ENCODE results near the gene COPE. TPM values are rescaled to one million over a fixed set of nuclear protein-coding genes. Genes with fewer than 3 reads are reported as not detected.

COPE gene
- total and polyA plus RNA-seq, 10 donors, result 135 to 261 (median 180) TPM

DNA sequence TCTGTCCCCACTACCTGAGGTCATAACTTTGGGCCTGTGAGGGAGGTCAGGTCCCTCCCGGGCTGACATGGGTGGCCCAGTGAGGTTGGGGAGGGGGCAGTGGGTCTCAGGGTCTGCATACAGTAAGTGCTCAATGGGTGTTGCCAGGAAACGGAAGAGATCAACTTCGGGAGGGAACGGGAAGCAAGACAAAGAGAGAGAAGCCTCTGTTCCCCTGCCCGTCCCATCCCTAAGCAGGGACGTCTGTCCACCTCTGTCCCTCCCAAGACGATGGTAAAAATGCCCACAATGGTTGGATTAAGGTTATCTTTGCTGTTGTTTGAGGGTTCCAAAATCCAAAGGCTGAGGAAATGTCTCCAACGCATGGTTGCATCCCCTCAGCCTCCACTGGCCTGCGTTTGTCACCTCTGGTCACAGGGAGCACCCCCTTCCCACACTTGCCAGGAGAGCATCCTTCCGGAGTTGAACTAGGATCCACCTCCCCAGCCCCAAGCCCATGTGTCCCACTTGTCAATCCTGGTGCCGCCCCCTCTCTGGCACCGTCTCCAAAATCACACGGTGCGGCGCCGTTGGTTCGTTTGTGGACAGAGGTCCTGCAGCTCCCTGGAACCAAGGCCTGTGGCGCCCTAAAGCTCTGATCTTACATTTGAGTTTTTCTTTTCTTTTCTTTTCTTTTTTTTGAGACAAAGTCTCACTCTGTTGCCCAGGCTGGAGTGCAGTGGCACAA lies 22.6 kb upstream of the COPE start:
- peak overlapping the region in 6 of 8 donors; percentile 32 to 89 (median 64) for H3K27ac ChIP-seq
- peaks cover 0 to 25% (median 5%) of the 10 kb centered on the region in 7 donors for H3K27me3 ChIP-seq (replicated peaks in 1 of 7)
- H3K4me3 ChIP-seq, result peak overlapping the region in 3 of 8 donors; percentile 55 to 82 (median 59)
- peaks cover 0 to 21% (median 0%) of the 10 kb centered on the region in 6 donors for H3K36me3 ChIP-seq
- no peak for DNase-seq
- TF ChIP-seq POLR2AphosphoS5 (IDR thresholded peaks at IDR 0.05) (no peak), CTCF (IDR thresholded peaks at IDR 0.05 in 8 of 11, conservative IDR thresholded peaks at IDR 0.05 in 3 of 11) (peak in 1 of 11 experiments; percentile 9), POLR2A (IDR thresholded peaks at IDR 0.05) (no peak)
- WGBS, 5 donors, result 54 to 63% (median 58%) methylated on average over 18 of the region's 18 CpGs
- intact Hi-C loops (cut with DNase I; ENCODE audit: low total_unique reads), result no loop called here
- no peaks in the 10 kb centered on the region for H3K9me3 ChIP-seq
- peaks cover 0 to 69% (median 33%) of the 10 kb centered on the region in 6 donors for H3K4me1 ChIP-seq

- intact Hi-C loops (cut with DNase I; ENCODE audit: low total_unique reads), result no loop called here
- TF ChIP-seq POLR2A (IDR thresholded peaks at IDR 0.05) (no peak), CTCF (IDR thresholded peaks at IDR 0.05 in 8 of 11, conservative IDR thresholded peaks at IDR 0.05 in 3 of 11) (peak in 4 of 11 experiments; percentile 37 to 64 (median 54)), POLR2AphosphoS5 (IDR thresholded peaks at IDR 0.05) (peak in 1 of 3 donors; percentile 40)
- WGBS, 5 donors, result 1 to 7% (median 1%) methylated on average over 13 to 79 of the region's 81 CpGs
Measured at GRCh38 chr19:18940769-18941627, 21.8 kb upstream of the COPE start, which contains the start of gene HOMER3. Gene HOMER3 (minus strand): TSS chr19:18941217. CDS start chr19:18938982, 2,235 bp downstream.

GRCh38 chr19:18939922-18940768 lies 21.0 kb upstream of the COPE start:
- Histone ChIP-seq H3K27me3 (replicated peaks in 1 of 7) (peaks cover 0 to 25% (median 5%) of the 10 kb centered on the region in 7 donors), H3K36me3 (peaks cover 0 to 37% (median 0%) of the 10 kb centered on the region in 6 donors), H3K27ac (peak overlapping the region in 7 of 8 donors; percentile 65 to 89 (median 82)), H3K4me1 (peaks cover 0 to 62% (median 30%) of the 10 kb centered on the region in 6 donors), H3K4me3 (peak overlapping the region; percentile 43 to 82 (median 54)), H3K9me3 (no peaks in the 10 kb centered on the region)
- intact Hi-C loops (cut with DNase I; ENCODE audit: low total_unique reads), result no loop called here
- TF ChIP-seq CTCF (IDR thresholded peaks at IDR 0.05 in 8 of 11, conservative IDR thresholded peaks at IDR 0.05 in 3 of 11), result no peak
- TF ChIP-seq POLR2AphosphoS5 (IDR thresholded peaks at IDR 0.05), result peak in 2 of 3 donors; percentile 35 to 37
- no peak for TF ChIP-seq POLR2A (IDR thresholded peaks at IDR 0.05)
- 1 to 4% (median 2%) methylated on average over 21 to 47 of the region's 47 CpGs for WGBS, 5 donors
- peak; percentile 83 for DNase-seq

More at GRCh38 chr19:18940769-18941627, 21.8 kb upstream of the COPE start, which contains the start of gene HOMER3:
- Histone ChIP-seq H3K4me3 (peak within 1 kb of the TSS; percentile 43 to 82 (median 54)), H3K27me3 (replicated peaks in 1 of 7) (peaks cover 0 to 25% (median 5%) of the 10 kb centered on the region in 7 donors), H3K4me1 (peaks cover 0 to 66% (median 30%) of the 10 kb centered on the region in 6 donors), H3K9me3 (no peaks in the 10 kb centered on the region), H3K36me3 (peaks cover 0 to 29% (median 0%) of the 10 kb centered on the region in 6 donors), H3K27ac (peak within 1 kb of the TSS in 7 of 8 donors; percentile 65 to 89 (median 82))
- DNase-seq, result peak; percentile 95

Measured in spleen (tissue), 11 donors.